HPDE6-E6E7 (cell line): ENCODE results near the gene GABRQ.
"Not testable (repeated sequence)": the region's sequence is repeated elsewhere in the genome, so short reads cannot be mapped to it uniquely, and the experiment has no call there.

Experiments used
- DNase-seq: peaks from one replicate; pipeline ENCODE4 v3.0.0; 2011; ENCODE audit warnings: missing footprints; ENCODE audit errors: extremely low spot score

The GABRQ gene

GRCh38 chrX:152658302-152658701 lies 20.6 kb downstream of the GABRQ start:
- DNase-seq, result no peak

GRCh38 chrX:152663086-152663485 lies 25.4 kb downstream of the GABRQ start:
- DNase-seq, result no peak

GRCh38 chrX:152674135-152674534 lies 36.4 kb downstream of the GABRQ start:
- no peak for DNase-seq

DNA sequence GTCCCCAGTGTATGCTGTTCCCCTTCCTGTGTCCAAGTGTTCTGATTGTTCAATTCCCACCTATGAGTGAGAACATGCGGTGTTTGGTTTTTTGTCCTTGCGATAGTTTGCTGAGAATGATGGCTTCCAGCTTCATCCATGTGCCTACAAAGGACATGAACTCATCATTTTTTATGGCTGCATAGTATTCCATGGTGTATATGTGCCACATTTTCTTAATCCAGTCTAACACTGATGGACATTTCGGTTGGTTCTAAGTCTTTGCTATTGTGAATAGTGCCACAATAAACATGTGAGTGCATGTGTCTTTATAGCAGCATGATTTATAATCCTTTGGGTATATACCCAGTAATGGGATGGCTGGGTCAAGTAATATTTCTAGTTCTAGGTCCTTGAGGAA lies 37.0 kb downstream of the GABRQ start:
- not testable (repeated sequence) for DNase-seq

DNA sequence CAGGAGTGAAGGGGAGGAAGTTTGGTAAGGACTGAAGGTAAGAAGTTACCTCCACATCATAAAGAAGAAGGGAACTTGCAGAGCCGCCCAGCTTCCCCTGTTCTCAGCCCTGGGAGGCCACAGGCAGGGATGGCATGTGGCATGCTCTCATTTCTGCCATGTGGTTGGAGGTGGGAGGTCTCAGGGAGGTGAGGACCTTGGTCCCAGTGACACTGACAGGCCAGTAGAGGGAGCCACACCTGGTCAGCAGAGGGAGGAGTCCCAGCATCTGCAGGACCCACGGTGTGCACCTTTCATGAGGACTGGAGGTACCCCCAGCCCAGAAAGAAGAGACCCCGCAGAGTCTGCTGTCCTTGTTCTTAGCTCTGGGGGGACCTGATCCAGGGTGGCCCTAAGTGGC lies 43.3 kb downstream of the GABRQ start:
- not testable (repeated sequence) for DNase-seq

GRCh38 chrX:152697952-152698931 lies 60.5 kb downstream of the GABRQ start, which contains the start of gene MAGEA3:
MAGEA3 (plus strand) TSS chrX:152698794; CDS start chrX:152700833, 2,039 bp downstream.
- not testable (repeated sequence) for DNase-seq

DNA sequence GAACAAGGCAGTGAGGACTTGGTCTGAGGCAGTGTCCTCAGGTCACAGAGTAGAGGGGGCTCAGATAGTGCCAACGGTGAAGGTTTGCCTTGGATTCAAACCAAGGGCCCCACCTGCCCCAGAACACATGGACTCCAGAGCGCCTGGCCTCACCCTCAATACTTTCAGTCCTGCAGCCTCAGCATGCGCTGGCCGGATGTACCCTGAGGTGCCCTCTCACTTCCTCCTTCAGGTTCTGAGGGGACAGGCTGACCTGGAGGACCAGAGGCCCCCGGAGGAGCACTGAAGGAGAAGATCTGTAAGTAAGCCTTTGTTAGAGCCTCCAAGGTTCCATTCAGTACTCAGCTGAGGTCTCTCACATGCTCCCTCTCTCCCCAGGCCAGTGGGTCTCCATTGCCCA lies 62.7 kb downstream of the GABRQ start:
- DNase-seq, result not testable (repeated sequence)

GRCh38 chrX:152706500-152706899 lies 68.8 kb downstream of the GABRQ start:
- not testable (repeated sequence) for DNase-seq
